GM18505 (cell line): Measurements from ENCODE around the gene XCL2.

Source experiments
- ATAC-seq: cut with Tn5 transposase; IDR thresholded peaks from one replicate; pipeline ENCODE4 v1.9.1; 2021; ENCODE audit not compliant: unreplicated experiment
- POLR2A ChIP-seq: IDR thresholded peaks from 4 replicates; pipeline ENCODE4 v1.6.1; 2011; ENCODE audit warnings: borderline replicate concordance; ENCODE audit not compliant: insufficient read depth, insufficient read length; ENCODE audit errors: extremely low read depth

Gene XCL2

DNA sequence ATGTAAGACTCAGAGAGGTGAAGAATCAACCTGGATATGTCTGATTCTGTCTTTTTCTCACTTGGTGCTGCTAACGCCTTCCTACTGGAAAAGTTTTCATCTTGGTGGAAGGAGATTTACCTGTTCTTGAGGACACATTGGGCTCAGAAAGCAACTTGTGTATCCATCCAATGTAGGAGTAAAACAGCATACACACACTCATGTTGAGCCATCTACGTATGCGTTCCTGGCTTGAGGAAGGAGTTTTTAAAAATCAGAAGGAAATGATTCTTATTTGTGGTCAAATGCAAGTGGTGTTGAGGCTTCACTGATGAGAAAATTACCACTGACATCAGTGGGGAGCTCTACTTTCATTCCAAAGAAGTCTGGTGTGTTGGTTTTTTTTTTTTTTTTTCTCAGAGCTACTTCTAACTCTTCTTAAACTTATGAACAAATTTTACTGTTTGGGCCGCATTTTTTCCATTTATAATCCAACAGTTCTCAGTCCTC, 25.6 kb downstream of the XCL2 start:
- no peak for ATAC-seq
- TF ChIP-seq POLR2A = no peak

DNA sequence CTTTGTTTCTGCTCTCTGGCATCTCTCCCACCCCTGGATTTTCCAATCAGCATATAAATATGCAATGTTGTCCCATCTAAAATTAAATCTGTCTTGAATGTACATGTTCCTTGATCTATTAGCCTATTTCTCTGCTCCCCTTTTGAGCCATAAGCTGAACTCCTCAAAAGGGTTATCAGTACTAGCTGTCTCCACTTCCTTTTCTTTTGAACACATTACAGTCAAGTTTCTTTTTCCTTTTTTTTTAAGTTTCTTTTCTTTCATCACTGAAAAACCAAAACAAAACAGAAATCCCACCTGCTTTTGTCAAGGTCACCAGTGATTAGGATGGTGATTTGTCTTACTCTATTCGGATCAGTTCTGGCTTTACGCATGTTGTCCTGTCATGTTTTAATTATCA, 29.3 kb downstream of the XCL2 start:
- TF ChIP-seq POLR2A = no peak
- ATAC-seq = no peak

DNA sequence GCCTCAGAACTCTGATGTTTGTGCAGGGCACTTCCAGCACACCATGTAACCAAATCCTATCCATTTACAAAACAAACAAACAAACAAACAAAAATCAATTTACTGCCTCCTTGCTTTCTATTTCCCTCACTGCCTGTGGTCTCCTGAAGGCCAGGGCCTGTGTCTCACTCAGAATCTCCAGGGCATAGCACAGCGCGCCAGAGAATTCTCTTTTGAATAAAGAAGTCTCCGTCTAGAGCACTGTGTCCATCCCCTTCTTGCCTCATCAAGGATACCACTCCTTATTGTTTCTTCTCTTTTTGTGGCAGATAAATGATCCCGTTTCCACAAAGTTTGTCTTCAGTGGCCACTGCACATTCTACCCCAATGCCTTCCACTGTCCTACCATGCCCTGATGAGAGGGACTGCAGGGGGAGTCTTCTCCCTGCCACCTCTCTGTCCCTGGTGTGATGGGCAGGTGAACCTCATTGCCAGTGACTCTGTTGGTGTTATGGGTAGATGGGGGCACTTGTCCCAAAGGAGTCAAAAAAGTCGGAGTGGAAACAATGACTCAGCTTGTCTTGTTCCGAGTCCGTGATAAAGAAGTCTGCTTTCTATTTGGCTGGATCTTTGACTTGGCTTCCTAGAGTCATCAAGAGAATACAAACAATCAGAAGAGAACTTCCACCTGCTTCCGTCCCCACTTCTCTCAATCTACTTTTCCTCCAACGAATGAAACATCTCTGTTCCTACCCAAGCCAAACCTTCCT, 30.0 kb downstream of the XCL2 start:
- no peak for ATAC-seq
- TF ChIP-seq POLR2A = no peak

DNA sequence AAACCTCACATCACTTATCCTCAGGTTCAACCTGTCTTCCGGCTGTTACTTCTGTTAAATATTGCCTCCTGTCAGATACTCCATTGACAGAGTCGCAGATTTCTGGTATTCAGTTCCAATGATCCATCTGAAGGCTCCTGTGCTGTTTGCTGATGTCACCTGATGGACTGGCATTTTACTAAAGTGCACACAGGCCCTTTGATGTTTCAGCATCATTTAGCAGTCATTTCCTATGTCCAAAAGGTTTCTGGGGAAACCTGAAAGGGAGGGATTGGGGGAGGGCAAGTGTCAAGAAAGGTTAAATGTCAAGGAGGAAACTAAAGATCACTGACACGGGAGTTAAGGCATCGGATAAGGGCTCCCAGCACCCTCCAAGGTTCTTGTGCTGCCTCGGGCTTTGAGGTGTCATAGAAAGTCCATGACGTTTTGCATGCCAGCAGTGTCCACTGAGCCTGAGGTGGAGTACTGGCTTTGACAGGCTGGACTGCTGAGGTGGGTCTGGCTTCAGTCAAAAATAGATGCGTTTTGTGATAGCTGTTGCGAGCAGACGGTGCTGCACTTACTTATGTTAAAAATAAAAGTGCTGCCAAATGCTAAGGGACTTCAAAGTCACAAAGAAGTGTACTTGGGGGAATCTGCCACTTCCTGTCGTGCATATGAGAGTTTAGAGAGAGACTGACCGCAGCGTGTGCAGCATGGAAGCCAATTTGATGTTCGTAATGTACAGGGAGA, 30.8 kb downstream of the XCL2 start:
- no peak for TF ChIP-seq POLR2A
- ATAC-seq = no peak

DNA sequence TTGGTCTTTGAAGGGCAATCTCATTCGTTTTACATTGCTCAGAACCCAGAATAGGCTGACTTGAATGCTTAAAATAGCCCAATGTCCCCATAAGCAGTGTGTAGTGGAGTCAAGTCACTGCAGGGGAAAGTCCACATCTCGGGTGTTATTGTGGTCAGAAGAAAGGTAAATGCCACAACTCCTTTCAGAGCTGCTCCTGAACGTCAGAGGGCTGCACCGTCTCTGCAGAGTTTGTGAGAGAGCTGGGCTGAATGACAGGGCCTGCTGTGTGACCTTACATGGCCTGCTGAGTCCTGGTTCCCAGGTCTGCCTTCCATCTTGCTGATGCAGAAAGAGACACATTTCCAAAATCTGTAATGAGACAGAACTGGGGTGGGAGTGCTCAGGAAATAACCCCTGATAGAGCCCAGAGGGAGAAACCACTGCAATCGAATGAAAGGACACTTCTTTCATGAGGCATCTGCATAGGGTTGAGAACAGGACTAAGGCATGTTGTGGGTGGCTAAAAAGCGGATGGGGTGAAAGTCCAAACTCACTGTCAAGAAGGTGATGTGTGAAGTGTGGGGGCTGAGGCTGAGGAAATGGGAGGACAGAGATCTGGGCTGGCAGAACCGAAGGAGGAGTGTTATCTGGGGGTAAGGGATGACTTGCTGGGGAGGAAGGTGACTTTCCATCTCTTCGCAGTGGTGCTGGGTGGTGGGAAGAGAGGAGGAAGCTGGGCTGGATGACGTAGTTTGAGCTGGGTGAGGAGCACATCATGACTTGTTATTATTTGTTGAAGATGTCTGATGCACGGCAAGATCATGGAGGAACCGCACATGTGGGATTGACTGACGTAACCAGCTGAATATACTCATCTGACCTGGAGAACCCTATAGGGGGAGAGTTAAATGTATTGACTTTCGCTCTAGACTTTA, 33.7 kb downstream of the XCL2 start:
- ATAC-seq = peak; percentile 74

DNA sequence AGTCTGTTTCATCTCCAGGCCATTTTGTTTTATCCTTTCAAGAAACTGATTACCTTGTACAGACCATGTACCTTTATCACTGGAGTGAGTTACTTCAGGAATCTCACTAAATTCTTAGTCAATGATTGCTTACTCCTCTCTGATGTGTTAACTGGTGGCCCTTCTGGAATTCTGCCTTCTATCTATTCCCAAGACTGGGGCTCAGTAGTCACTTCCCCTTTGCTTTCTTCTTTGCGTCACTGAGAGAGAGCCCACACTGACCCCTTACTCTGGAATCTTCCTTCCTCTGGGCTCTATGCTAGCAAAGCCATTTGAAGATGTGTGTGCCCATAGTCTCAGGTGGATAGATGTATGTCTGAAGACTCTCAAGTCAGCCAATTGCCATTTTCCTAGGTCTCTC, 34.6 kb downstream of the XCL2 start:
- TF ChIP-seq POLR2A = no peak
- no peak for ATAC-seq

More for the DNA sequence above, 33.7 kb downstream of the XCL2 start:
- TF ChIP-seq POLR2A = peak; percentile 33

DNA sequence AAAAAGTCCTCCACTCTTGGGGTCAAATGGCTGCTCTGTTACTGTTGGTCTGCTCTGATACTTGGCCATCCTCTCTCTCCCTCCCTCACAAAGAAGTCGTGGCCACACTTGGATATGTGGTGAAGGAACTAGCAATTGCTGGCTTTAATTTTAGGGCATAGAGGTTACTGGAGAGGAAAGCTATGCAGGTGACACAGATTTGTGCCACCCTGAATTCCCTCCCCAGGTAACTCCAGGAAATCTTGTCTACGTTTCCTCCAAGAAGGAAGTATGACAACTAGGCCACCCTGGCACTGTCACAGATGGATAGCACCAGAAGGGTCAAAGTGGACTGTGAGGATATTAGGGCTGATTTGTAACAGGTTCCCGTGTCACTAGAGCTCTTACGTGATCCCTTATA, 36.0 kb downstream of the XCL2 start:
- no peak for TF ChIP-seq POLR2A
- no peak for ATAC-seq

DNA sequence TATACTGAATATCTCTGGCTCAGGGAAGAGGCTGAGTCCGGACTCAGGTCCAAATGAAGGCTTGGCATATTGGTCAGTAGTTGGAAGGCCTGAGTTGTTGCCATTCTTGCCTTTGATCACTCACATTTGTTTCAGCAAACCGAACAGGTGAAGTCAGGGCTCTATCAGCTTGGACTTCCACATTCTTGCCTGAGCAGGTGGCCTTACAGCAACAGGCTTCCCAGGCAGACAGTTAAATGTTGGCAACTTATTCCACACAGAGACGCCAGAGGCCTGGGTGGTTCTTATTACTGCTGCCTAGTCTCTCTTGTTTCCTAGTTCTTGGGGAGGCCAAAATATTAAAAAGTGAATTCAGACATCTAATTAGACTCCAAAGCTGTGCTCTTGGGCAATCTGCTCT, 36.6 kb downstream of the XCL2 start:
- no peak for ATAC-seq
- no peak for TF ChIP-seq POLR2A

DNA sequence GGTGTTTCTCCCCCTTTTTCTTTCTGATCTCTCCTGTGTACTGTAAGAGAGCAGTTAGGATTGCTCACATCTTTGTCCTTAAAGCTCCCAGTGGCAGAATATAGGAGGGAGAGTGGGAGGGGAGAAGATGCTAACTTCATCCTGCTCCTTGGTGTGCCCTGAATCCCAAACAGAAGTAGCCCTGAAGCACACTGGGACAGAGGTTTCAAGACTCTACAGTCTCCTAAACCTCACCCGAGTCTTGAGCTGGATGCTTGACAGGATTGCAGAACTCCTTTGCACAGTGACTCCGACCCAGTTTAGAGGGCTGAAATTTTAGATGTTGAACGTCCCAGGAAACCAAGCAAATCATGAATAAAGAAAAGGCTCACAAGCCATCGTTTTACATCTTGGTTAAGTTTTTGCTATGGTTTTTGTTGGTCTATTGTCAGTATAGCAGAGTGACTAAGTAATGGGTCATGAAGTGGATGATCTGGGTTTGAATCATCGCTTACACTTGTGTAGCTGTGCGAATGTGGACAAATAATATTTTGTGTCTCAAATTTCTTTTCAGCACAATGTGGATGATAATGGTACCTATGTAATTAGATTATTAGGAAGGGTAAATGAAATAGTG, 37.5 kb downstream of the XCL2 start:
- no peak for TF ChIP-seq POLR2A
- no peak for ATAC-seq

DNA sequence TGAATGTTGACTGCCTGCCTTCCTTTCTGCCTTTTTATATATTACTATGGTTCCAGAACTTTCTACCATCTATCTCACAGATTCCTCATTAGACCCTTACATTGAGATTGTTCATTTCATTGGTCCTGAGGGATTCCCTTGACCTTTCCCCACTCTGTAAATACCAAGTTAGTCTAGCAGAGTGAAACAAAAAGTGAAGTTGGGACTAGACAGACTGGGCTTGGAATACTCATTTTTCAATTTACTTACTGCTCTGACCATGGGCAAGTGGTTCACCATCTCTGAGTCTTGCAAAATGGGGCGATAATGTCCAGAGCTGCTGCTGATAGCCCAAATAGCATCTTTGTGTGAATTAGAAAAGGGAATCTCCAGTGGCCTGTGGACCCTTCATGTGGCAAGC, 38.8 kb downstream of the XCL2 start:
- no peak for TF ChIP-seq POLR2A
- ATAC-seq = no peak

DNA sequence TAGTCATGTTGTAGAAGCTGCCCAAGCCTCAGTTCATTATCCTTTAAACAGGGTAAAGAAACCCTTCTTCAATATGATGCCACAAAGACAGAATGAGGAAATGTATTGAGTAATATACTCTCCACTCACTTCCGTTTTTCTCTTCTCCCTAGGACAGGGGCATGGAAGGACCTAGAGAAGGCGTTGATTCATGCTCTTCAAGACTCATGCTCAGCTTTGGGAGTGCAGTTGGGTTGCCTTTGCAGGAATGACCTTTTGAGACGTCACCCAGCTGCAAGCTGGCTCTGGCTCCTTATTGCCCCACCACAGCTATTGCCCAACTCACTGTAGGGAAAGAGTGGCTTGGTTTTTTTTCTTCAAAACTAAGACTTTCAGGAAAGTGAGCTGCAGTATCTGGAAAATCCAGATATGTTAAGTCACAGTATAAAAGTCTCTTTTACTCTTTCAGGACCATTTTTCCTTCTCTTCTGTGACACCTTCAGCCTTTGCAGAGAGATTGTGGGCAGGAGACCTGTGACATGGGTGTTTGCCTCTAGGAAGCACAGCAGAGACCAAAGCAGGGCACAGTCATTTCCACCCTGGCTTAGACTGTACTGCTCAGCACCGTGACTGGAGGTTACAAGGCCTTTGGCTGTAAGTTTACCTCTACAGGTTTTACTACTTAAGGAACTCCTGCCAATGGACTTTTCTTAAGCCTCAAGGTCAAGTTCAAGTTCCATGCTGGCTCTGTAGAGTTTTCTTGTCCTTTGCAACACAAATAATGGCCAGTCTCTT, 39.5 kb downstream of the XCL2 start:
- TF ChIP-seq POLR2A = no peak
- ATAC-seq = peak; percentile 82

DNA sequence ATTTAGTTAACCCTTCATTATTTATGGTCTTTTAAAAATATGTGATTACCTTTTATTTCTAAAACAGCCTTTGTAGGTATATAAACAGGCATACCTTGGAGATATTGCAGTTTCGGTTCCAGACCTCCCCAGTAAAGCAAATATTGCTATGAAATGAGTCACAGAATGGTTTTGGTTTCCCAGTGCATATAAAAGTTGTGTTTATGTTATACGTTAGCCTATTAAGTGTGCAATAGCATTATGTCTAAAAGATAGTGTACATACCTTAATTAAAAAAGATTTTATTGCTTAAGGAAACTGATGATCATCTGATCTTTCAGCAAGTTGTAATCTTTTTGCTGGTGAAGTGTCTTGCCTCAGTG, 44.1 kb downstream of the XCL2 start:
- TF ChIP-seq POLR2A = no peak
- ATAC-seq = no peak

DNA sequence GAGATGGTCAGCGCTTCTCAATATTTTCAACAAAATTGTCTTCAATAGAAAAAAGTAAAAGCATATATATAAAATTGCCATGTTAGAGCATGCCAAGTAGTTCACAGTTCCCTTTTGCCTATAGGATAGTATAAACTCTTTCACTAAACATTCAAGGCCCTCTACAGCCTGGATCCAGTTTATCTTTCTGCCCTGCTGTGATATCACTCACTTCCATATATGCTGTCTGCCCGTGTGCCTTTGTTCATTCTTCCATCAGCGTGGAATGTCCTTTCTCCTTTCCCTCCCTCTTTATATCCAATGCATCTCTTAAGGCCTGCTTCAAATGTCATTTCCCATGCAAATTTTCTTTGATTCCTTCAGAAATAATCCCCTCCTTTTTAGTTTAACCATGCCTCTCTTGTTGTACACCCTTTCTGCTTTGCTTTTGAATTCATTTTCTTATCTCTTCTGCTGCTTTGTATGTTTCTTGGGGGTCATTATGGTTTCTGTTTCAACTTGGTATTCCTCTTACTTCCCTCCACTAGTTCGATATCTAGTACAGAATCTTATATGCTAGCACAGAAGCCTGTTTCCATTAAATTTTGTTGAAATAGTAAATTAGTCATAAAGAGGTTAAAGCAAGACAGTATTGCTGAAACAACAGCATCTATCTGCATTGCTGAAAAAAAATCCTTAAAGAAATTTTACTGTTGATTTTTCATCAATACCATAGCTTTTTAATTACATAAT, 44.7 kb downstream of the XCL2 start:
- ATAC-seq = no peak
- no peak for TF ChIP-seq POLR2A
